Naive thymus-derived CD4-positive, alpha-beta T cell (primary cell): Measurements from ENCODE around the gene BCAM. TPM values are rescaled to one million over a fixed set of nuclear protein-coding genes. Genes with fewer than 3 reads are reported as not detected.
A peak's percentile ranks its signal among the peaks of the same experiment; 100 is the strongest.

Experiments used
- ATAC-seq: fragments of 150-1000 bp; cut with Tn5 transposase; 2 replicates; pipeline ENCODE4 v1.10.0; 2021; ENCODE audit warnings: mild to moderate bottlenecking, moderate library complexity
- CTCF ChIA-PET: fragments of 350-600 bp; sonication (Branson Sonifier 250); formaldehyde crosslinking; loops from one replicate; lab custom pipeline; 2021; ENCODE audit warnings: antibody characterized with exemption; lab: Charles Lee
- POLR2A ChIA-PET: fragments of 350-600 bp; sonication (Branson Sonifier 250); formaldehyde crosslinking; loops from one replicate; lab custom pipeline; 2021; ENCODE audit warnings: antibody characterized with exemption, inconsistent platforms; lab: Charles Lee
- DNase-seq, 9 donors: peaks; one replicate each; pipeline versions ENCODE4 v3.0.0 to v3.0.0-alpha.2; 2020 to 2022; ENCODE audit warnings: mixed read lengths in 1 of 9
- H3K27ac ChIP-seq: one replicate; pipeline ENCODE4 v1.7.0; 2013; ENCODE audit warnings: mild to moderate bottlenecking, low read depth, low read length, moderate library complexity
- H3K27me3 ChIP-seq, 2 donors: one replicate each; pipeline ENCODE4 v1.7.0; 2013; ENCODE audit warnings: low read length in 2 of 2, mild to moderate bottlenecking in 2 of 2, moderate library complexity in 2 of 2; ENCODE audit not compliant: control insufficient read depth in 2 of 2, insufficient read depth in 2 of 2
- H3K36me3 ChIP-seq, 3 experiments: 1 replicate in 2 of 3; 2 replicates in 1 of 3; pipeline ENCODE4 v1.7.0; 2013; ENCODE audit warnings: low read length in 3 of 3, mild to moderate bottlenecking in 3 of 3, moderate library complexity in 1 of 3; ENCODE audit not compliant: insufficient read depth in 3 of 3, control insufficient read depth in 2 of 3
- H3K4me1 ChIP-seq, 2 donors: one replicate each; pipeline ENCODE4 v1.7.0; 2013; ENCODE audit warnings: low read length in 2 of 2, mild to moderate bottlenecking in 2 of 2, moderate library complexity in 1 of 2; ENCODE audit not compliant: control insufficient read depth in 2 of 2, insufficient read depth in 2 of 2
- H3K4me3 ChIP-seq: 2 replicates; pipeline ENCODE4 v1.7.0; 2013; ENCODE audit warnings: mild to moderate bottlenecking, low read length
- H3K9me3 ChIP-seq, 3 experiments: 1 replicate in 2 of 3; 2 replicates in 1 of 3; pipeline ENCODE4 v1.7.0; 2013; ENCODE audit warnings: low read length in 3 of 3; ENCODE audit not compliant: control insufficient read depth in 2 of 3
- H3K27ac Mint-ChIP-seq, 9 donors: one replicate each; pipeline ENCODE4 v1.8.0; 2020 to 2022; ENCODE audit warnings: mixed read lengths in 9 of 9, mild to moderate bottlenecking in 8 of 9, moderate library complexity in 5 of 9, inconsistent platforms in 2 of 9
- H3K27me3 Mint-ChIP-seq, 5 donors: one replicate each; pipeline ENCODE4 v1.8.0; 2021 to 2022; ENCODE audit warnings: mixed read lengths in 5 of 5, mild to moderate bottlenecking in 1 of 5
- H3K36me3 Mint-ChIP-seq, 5 donors: one replicate each; pipeline ENCODE4 v1.8.0; 2020 to 2022; ENCODE audit warnings: mixed read lengths in 5 of 5, mild to moderate bottlenecking in 3 of 5, inconsistent platforms in 1 of 5
- H3K4me1 Mint-ChIP-seq, 7 donors: one replicate each; pipeline ENCODE4 v1.8.0; 2020 to 2022; ENCODE audit warnings: mixed read lengths in 7 of 7, mild to moderate bottlenecking in 3 of 7, inconsistent platforms in 1 of 7
- H3K4me3 Mint-ChIP-seq, 10 donors: one replicate each; pipeline ENCODE4 v1.8.0; 2020 to 2022; ENCODE audit warnings: mild to moderate bottlenecking in 10 of 10, mixed read lengths in 10 of 10, moderate library complexity in 6 of 10, inconsistent platforms in 2 of 10
- H3K9me3 Mint-ChIP-seq, 11 donors: one replicate each; pipeline ENCODE4 v1.8.0; 2020 to 2022; ENCODE audit warnings: mixed read lengths in 11 of 11, mild to moderate bottlenecking in 4 of 11, inconsistent platforms in 1 of 11, moderate library complexity in 1 of 11
- intact Hi-C, 2 donors: fragments of 100-400 bp; cut with micrococcal nuclease; formaldehyde crosslinking; loops; one replicate each; pipeline ENCODE4 v1.15.1; 2023
- polyA plus RNA-seq, 2 donors: library from polyadenylated mRNA; unstranded; fragments of 300-500 nt; fragmentation: Illumina TruSeq; gene quantifications; one replicate each; pipeline ENCODE4 v1.2.3, GENCODE V29; 2021
- total RNA-seq, 6 experiments: library from RNA in 5 of 6; stranded (reverse) in 5 of 6; gene quantifications; 1 replicate in 5 of 6; 2 replicates in 1 of 6; pipeline ENCODE4 v1.2.3 and lab custom pipeline; 2021 to 2026

Gene BCAM, protein sequence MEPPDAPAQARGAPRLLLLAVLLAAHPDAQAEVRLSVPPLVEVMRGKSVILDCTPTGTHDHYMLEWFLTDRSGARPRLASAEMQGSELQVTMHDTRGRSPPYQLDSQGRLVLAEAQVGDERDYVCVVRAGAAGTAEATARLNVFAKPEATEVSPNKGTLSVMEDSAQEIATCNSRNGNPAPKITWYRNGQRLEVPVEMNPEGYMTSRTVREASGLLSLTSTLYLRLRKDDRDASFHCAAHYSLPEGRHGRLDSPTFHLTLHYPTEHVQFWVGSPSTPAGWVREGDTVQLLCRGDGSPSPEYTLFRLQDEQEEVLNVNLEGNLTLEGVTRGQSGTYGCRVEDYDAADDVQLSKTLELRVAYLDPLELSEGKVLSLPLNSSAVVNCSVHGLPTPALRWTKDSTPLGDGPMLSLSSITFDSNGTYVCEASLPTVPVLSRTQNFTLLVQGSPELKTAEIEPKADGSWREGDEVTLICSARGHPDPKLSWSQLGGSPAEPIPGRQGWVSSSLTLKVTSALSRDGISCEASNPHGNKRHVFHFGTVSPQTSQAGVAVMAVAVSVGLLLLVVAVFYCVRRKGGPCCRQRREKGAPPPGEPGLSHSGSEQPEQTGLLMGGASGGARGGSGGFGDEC
- total RNA-seq: under 1 TPM in 1 of 5 experiments, not detected in 4; 0.42 TPM
- not detected for polyA plus RNA-seq
- total RNA-seq (lab: John Stamatoyannopoulos, UW): not detected

DNA sequence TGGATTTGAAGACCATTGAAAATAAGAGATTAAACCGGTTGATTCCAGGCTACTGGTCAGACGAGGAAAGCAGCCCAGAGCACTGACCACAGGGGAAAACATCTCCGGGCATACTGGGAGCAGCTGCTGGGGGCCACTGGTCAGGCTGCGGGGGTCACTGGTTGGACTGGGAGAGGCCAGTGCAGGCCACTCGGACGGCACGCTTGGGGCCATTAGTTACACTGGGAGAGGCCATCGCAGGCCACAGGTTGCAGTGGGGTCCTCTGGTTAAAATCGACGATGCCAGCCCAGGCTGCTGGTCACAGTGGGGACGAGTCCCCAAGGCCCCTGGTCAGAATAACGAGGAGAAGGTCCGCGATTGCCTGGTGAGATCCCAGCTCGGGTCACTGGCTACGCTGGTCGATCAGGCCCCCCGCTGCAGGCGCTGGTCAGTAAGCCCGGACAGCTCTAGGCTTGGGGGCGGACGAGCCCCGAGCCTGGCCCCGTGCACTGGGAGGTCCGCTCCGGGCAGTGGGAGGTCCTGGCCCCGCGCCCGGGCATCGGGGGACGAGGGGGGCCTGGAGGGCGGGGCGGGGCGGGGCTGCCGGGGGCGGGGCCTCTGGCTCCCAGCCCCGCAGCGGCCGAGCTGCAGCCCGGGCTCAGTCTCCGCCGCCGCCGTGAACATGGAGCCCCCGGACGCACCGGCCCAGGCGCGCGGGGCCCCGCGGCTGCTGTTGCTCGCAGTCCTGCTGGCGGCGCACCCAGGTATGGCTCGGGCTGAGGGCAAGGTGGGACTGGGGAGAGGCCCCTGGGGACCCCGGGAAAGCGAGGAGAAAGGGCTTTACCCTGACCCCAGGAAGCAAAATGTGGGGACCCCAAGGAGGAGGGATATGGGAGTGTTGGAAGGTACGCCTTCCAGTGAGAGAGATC, at the start of gene BCAM:
TSS of gene BCAM (plus strand) at position 641 of the 909 bp plus-strand sequence. CDS start at position 663, 22 bp downstream.
- Histone ChIP-seq H3K36me3 (no peaks in the 10 kb centered on the region), H3K27me3 (peaks cover 0 to 4% of the 10 kb centered on the region in 2 donors), H3K4me1 (peaks cover 0 to 7% of the 10 kb centered on the region in 2 donors), H3K4me3 (no peak within 1 kb of the TSS), H3K27ac (no peak within 1 kb of the TSS), H3K9me3 (no peaks in the 10 kb centered on the region)
- H3K27me3 Mint-ChIP-seq: peaks cover 8 to 31% (median 20%) of the 10 kb centered on the region in 5 donors
- ChIA-PET POLR2A (interaction anchor here (0.6 kb wide), 1 partner anchor 28 kb away, joined by 3 read pairs; no protein-coding TSS in a partner anchor), CTCF (no interaction called here)
- DNase-seq (no peak), ATAC-seq (peak; percentile 32)
- intact Hi-C loops: no loop called here
- H3K9me3 Mint-ChIP-seq: peaks cover 0 to 4% (median 0%) of the 10 kb centered on the region in 11 donors
- peaks cover 0 to 7% (median 0%) of the 10 kb centered on the region in 7 donors for H3K4me1 Mint-ChIP-seq
- H3K36me3 Mint-ChIP-seq: no peaks in the 10 kb centered on the region
- H3K27ac Mint-ChIP-seq: no peak within 1 kb of the TSS
- H3K4me3 Mint-ChIP-seq: peak within 1 kb of the TSS in 4 of 10 donors; percentile 16 to 76 (median 42)

DNA sequence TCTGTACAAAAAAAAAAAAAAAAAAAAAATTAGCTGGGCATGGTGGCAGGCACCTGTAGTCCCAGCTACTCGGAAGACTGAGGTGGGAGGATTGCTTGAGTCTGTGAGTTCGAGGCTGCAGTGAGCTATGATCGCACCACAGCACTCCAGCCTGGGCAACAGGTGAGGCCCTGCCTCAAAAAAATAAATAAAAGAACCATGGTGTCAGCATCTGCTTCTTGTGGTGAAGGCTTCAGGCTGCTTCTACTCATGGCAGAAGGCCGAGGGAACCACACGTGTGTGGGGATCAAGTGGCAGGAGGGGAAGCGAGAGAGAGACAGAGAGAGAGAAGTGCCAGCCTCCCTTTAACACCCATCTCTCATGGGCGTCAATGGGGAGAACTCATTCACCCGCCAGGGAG, 46.9 kb upstream of the BCAM start:
- H3K9me3 Mint-ChIP-seq: peaks cover 0 to 1% (median 0%) of the 10 kb centered on the region in 11 donors
- peaks cover 0 to 14% of the 10 kb centered on the region in 2 donors for H3K4me1 ChIP-seq
- H3K9me3 ChIP-seq: no peaks in the 10 kb centered on the region
- H3K36me3 ChIP-seq: peaks cover 0 to 30% (median 6%) of the 10 kb centered on the region in 3 experiments
- H3K27ac ChIP-seq: no peak overlapping the region
- peak overlapping the region in 7 of 9 donors; percentile 33 to 92 (median 65) for H3K27ac Mint-ChIP-seq
- intact Hi-C loops: no loop called here
- ChIA-PET CTCF (interaction anchor here (1.2 kb wide), 1 partner anchor 9 kb away, joined by 3 read pairs; no protein-coding TSS in a partner anchor), POLR2A (interaction anchor here (1.0 kb wide), 1 partner anchor 12 kb away, joined by 3 read pairs; no protein-coding TSS in a partner anchor)
- H3K4me1 Mint-ChIP-seq: peaks cover 9 to 48% (median 40%) of the 10 kb centered on the region in 7 donors
- no peak for DNase-seq
- ATAC-seq: no peak
- peaks cover 0 to 37% (median 15%) of the 10 kb centered on the region in 5 donors for H3K36me3 Mint-ChIP-seq
- H3K4me3 ChIP-seq: no peak overlapping the region
- no peaks in the 10 kb centered on the region for H3K27me3 Mint-ChIP-seq
- no peak overlapping the region for H3K4me3 Mint-ChIP-seq
- H3K27me3 ChIP-seq: no peaks in the 10 kb centered on the region

DNA sequence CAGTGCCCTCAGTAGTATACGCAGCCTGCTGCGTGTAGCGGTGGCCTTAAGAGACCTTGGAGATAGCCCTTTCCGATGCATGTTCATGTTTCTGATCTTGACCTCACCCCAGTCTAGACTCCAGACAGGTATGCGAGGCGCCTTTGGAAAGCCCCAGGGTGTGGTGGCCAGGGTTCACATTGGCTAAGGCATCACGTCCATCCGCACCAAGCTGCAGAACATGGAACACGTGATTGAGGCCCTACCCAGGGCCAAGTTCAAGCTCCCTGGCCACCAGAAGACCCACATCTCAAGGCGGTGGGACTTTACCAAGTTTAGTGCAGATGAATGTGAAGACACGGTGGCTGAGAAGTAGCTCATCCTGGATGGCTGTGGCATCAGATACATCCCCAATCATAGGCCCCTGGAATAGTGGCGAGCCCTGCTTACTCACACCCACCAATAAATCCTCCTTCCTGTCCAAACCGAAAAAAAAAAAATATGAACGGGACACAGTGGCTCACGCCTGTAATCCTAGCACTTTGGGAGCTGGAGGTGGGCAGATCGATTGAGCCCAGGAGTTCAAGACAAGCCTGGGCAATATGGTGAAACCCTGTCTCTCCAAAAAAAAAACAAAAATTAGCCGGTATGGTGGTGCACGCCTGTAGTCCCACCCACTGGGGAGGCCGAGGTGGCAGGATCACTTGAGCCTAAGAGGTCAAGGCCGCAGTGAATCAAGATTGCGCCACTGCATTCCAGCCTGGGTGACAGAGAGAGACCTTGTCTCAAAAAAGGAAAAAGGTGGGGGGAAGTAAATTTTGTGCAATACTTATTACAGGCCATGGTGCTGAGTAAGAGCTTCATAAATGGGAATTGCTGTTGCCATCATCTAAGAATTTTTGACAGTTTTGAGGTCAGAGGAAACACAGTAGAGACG, 43.6 kb upstream of the BCAM start:
- Mint-ChIP-seq H3K4me3 (no peak overlapping the region), H3K9me3 (peaks cover 0 to 2% (median 0%) of the 10 kb centered on the region in 11 donors), H3K36me3 (peaks cover 0 to 27% (median 4%) of the 10 kb centered on the region in 5 donors), H3K4me1 (peaks cover under 1 to 60% (median 43%) of the 10 kb centered on the region in 7 donors), H3K27me3 (no peaks in the 10 kb centered on the region), H3K27ac (peak overlapping the region in 5 of 9 donors; percentile 3 to 62 (median 52))
- Histone ChIP-seq H3K27me3 (no peaks in the 10 kb centered on the region), H3K27ac (no peak overlapping the region), H3K36me3 (no peaks in the 10 kb centered on the region), H3K4me3 (no peak overlapping the region), H3K4me1 (peaks cover 6 to 11% of the 10 kb centered on the region in 2 donors), H3K9me3 (no peaks in the 10 kb centered on the region)
- ATAC-seq (peak; percentile 5), DNase-seq (no peak)
- ChIA-PET CTCF (interaction anchor here (0.6 to 3.3 kb wide), 6 partner anchors 8 to 484 kb away, joined by 3 to 27 read pairs (median 6); no protein-coding TSS in a partner anchor), POLR2A (interaction anchor here (0.8 to 2.0 kb wide), 3 partner anchors 8 to 10 kb away, joined by 3 to 6 read pairs (median 4); no protein-coding TSS in a partner anchor)
- intact Hi-C loops: no loop called here

DNA sequence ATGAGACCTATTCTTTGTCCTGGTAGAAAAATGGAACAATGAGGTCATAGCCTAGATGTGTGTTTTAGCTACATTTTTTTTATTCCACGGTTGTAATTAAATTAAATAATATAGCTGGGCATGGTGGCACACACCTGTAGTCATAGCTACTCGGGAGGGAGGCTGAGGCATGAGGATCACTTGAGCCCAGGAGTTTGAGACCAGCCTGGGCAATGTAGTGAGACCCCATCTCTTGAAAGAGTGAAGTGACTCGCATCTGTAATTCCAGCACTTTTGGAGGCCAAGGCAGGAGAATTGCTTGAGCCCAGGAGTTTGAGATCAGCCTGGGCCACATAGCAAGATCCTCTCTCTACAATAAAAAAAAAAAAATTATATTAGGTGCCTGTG, 43.0 kb upstream of the BCAM start:
- Histone ChIP-seq H3K36me3 (no peaks in the 10 kb centered on the region), H3K9me3 (no peaks in the 10 kb centered on the region), H3K27me3 (no peaks in the 10 kb centered on the region), H3K27ac (no peak overlapping the region), H3K4me1 (peaks cover 7 to 9% of the 10 kb centered on the region in 2 donors), H3K4me3 (no peak overlapping the region)
- H3K4me3 Mint-ChIP-seq: no peak overlapping the region
- intact Hi-C loops: no loop called here
- no peak for ATAC-seq
- ChIA-PET CTCF (interaction anchor here (0.6 to 3.3 kb wide), 4 partner anchors 39 to 483 kb away, joined by 3 to 27 read pairs (median 6); no protein-coding TSS in a partner anchor), POLR2A (interaction anchor here (1.4 to 2.0 kb wide), 2 partner anchors 9 to 11 kb away, joined by 4 to 6 read pairs; no protein-coding TSS in a partner anchor)
- peaks cover 0 to 60% (median 43%) of the 10 kb centered on the region in 7 donors for H3K4me1 Mint-ChIP-seq
- peaks cover 0 to 21% (median 0%) of the 10 kb centered on the region in 5 donors for H3K36me3 Mint-ChIP-seq
- peak overlapping the region in 1 of 9 donors; percentile 62 for H3K27ac Mint-ChIP-seq
- no peak for DNase-seq
- peaks cover 0 to 2% (median 0%) of the 10 kb centered on the region in 11 donors for H3K9me3 Mint-ChIP-seq
- no peaks in the 10 kb centered on the region for H3K27me3 Mint-ChIP-seq
